Measurements from ENCODE around the gene PDE1A. TPM values are rescaled to one million over a fixed set of nuclear protein-coding genes. Genes with fewer than 3 reads are reported as not detected.

Gene PDE1A
- 0.06 TPM in 1 of 2 replicates, not detected in the other for total RNA-seq

GRCh38 chr2:182426918-182427240 lies at the start of gene PDE1A:
PDE1A (minus strand) TSS chr2:182427036.
- DNase-seq (ENCODE audit: extremely low read depth, low read depth, low spot score): no peak

- no peak for DNase-seq (ENCODE audit: extremely low read depth, low read depth, low spot score)
Measured at GRCh38 chr2:182473635-182474034, 46.8 kb upstream of the PDE1A start.

GRCh38 chr2:182463760-182464159 lies 36.9 kb upstream of the PDE1A start:
- DNase-seq (ENCODE audit: extremely low read depth, low read depth, low spot score): no peak

- no peak for DNase-seq (ENCODE audit: extremely low read depth, low read depth, low spot score)
Measured at GRCh38 chr2:182456784-182457183, 29.9 kb upstream of the PDE1A start.

- no peak for DNase-seq (ENCODE audit: extremely low read depth, low read depth, low spot score)
Measured at GRCh38 chr2:182452456-182452990, 25.7 kb upstream of the PDE1A start.

GRCh38 chr2:182448371-182448770 lies 21.5 kb upstream of the PDE1A start:
- no peak for DNase-seq (ENCODE audit: extremely low read depth, low read depth, low spot score)

- DNase-seq (ENCODE audit: extremely low read depth, low read depth, low spot score): no peak
Measured at GRCh38 chr2:182447863-182448262, 21.0 kb upstream of the PDE1A start.

GRCh38 chr2:182447163-182447562 lies 20.3 kb upstream of the PDE1A start:
- DNase-seq (ENCODE audit: extremely low read depth, low read depth, low spot score): no peak

- no peak for DNase-seq (ENCODE audit: extremely low read depth, low read depth, low spot score)
Measured at GRCh38 chr2:182446087-182446486, 19.3 kb upstream of the PDE1A start.

GRCh38 chr2:182445391-182445965 lies 18.6 kb upstream of the PDE1A start:
- no peak for DNase-seq (ENCODE audit: extremely low read depth, low read depth, low spot score)

GRCh38 chr2:182444806-182445205 lies 18.0 kb upstream of the PDE1A start:
- no peak for DNase-seq (ENCODE audit: extremely low read depth, low read depth, low spot score)

GRCh38 chr2:182444170-182444569 lies 17.3 kb upstream of the PDE1A start:
- no peak for DNase-seq (ENCODE audit: extremely low read depth, low read depth, low spot score)

- DNase-seq (ENCODE audit: extremely low read depth, low read depth, low spot score): no peak
Measured at GRCh38 chr2:182436252-182436651, 9.4 kb upstream of the PDE1A start.

- DNase-seq (ENCODE audit: extremely low read depth, low read depth, low spot score): no peak
Measured at GRCh38 chr2:182435754-182436153, 8.9 kb upstream of the PDE1A start.

GRCh38 chr2:182432051-182432450 lies 5.2 kb upstream of the PDE1A start:
- DNase-seq (ENCODE audit: extremely low read depth, low read depth, low spot score): no peak

- DNase-seq (ENCODE audit: extremely low read depth, low read depth, low spot score): no peak
Measured at GRCh38 chr2:182428476-182428875, 1.6 kb upstream of the PDE1A start.

- no peak for DNase-seq (ENCODE audit: extremely low read depth, low read depth, low spot score)
Measured at GRCh38 chr2:182426082-182426917, 536 bp downstream of the PDE1A start.

GRCh38 chr2:182422864-182423263 lies 4.0 kb downstream of the PDE1A start:
- DNase-seq (ENCODE audit: extremely low read depth, low read depth, low spot score): no peak

- no peak for DNase-seq (ENCODE audit: extremely low read depth, low read depth, low spot score)
Measured at GRCh38 chr2:182420669-182421068, 6.2 kb downstream of the PDE1A start.

GRCh38 chr2:182416861-182417260 lies 10.0 kb downstream of the PDE1A start:
- no peak for DNase-seq (ENCODE audit: extremely low read depth, low read depth, low spot score)

- no peak for DNase-seq (ENCODE audit: extremely low read depth, low read depth, low spot score)
Measured at GRCh38 chr2:182416191-182416590, 10.6 kb downstream of the PDE1A start.

- DNase-seq (ENCODE audit: extremely low read depth, low read depth, low spot score): no peak
Measured at GRCh38 chr2:182415771-182416170, 11.1 kb downstream of the PDE1A start.

Data from glomerular endothelial cell (primary cell).